PFSK-1 (cell line): ENCODE results near the gene CASS4.

Experiments
- FOXP2 ChIP-seq: optimal IDR thresholded peaks from 2 replicates; pipeline ENCODE3; 2011; ENCODE audit warnings: borderline replicate concordance, control low read depth, inconsistent platforms; ENCODE audit not compliant: insufficient read depth; ENCODE audit errors: extremely low read length, extremely low read depth
- POLR2AphosphoS5 ChIP-seq: IDR thresholded peaks from 2 replicates; pipeline ENCODE4 v1.6.1; 2012; ENCODE audit warnings: low read depth, mild to moderate bottlenecking, control low read depth, low read length, moderate library complexity
- REST ChIP-seq, 2 experiments: IDR thresholded peaks; 2 replicates each; pipeline versions ENCODE4 v1.6.1 to v1.8.0; 2011 to 2012; ENCODE audit warnings: low read depth in 2 of 2, low read length in 2 of 2, control low read depth in 1 of 2, inconsistent platforms in 1 of 2, mild to moderate bottlenecking in 1 of 2, moderate library complexity in 1 of 2; ENCODE audit not compliant: insufficient read depth in 1 of 2
- SIN3A ChIP-seq: IDR thresholded peaks from 2 replicates; pipeline ENCODE4 v1.6.1; 2012; ENCODE audit warnings: mild to moderate bottlenecking, low read length, moderate library complexity, borderline replicate concordance; ENCODE audit not compliant: insufficient read depth
- TAF1 ChIP-seq: IDR thresholded peaks from 2 replicates; pipeline ENCODE4 v1.6.1; 2012; ENCODE audit warnings: low read length, control low read depth, borderline replicate concordance; ENCODE audit not compliant: insufficient read depth

The CASS4 gene

GRCh38 chr20:56412949-56413348 lies 889 bp downstream of the CASS4 start:
- no peak for TF ChIP-seq POLR2AphosphoS5
- no peak for TF ChIP-seq REST (IDR thresholded peaks at IDR 0.05; ENCODE audit: insufficient read depth in 1 of 2, low read depth in 2 of 2, low read length in 2 of 2)
- TF ChIP-seq SIN3A, result no peak
- no peak for TF ChIP-seq FOXP2
- TF ChIP-seq TAF1, result no peak

GRCh38 chr20:56414842-56415765 lies 3.0 kb downstream of the CASS4 start:
- TF ChIP-seq FOXP2 (no peak), POLR2AphosphoS5 (no peak), REST (IDR thresholded peaks at IDR 0.05; ENCODE audit: insufficient read depth in 1 of 2, low read depth in 2 of 2, low read length in 2 of 2) (no peak), SIN3A (no peak), TAF1 (no peak)

GRCh38 chr20:56417402-56417801 lies 5.3 kb downstream of the CASS4 start:
- TF ChIP-seq SIN3A (no peak), REST (IDR thresholded peaks at IDR 0.05; ENCODE audit: insufficient read depth in 1 of 2, low read depth in 2 of 2, low read length in 2 of 2) (no peak), TAF1 (no peak), FOXP2 (no peak), POLR2AphosphoS5 (no peak)

GRCh38 chr20:56417911-56418310 lies 5.9 kb downstream of the CASS4 start:
- no peak for TF ChIP-seq SIN3A
- no peak for TF ChIP-seq POLR2AphosphoS5
- no peak for TF ChIP-seq FOXP2
- TF ChIP-seq TAF1, result no peak

- TF ChIP-seq TAF1 (no peak), SIN3A (no peak), REST (IDR thresholded peaks at IDR 0.05; ENCODE audit: insufficient read depth in 1 of 2, low read depth in 2 of 2, low read length in 2 of 2) (no peak), POLR2AphosphoS5 (no peak), FOXP2 (no peak)
Observed at GRCh38 chr20:56418385-56418861, 6.4 kb downstream of the CASS4 start.
